PC-3 (cell line): ENCODE data around the gene RBFOX2. TPM values are rescaled to one million over a fixed set of nuclear protein-coding genes. Genes with fewer than 3 reads are reported as not detected.

Experiments used
- ATAC-seq: fragments of 200-7000 bp; cut with Tn5 transposase; 2 replicates; pipeline ENCODE4 v1.9.1; 2020; ENCODE audit warnings: mild to moderate bottlenecking, moderate library complexity
- BruUV-seq: library from RNA; stranded (reverse); fragments of 400-500 nt; replicated peaks from 2 replicates; lab custom pipeline; 2021; lab: Mats Ljungman, UMichigan
- CTCF ChIA-PET: fragments of 300-600 bp; sonication (Branson Sonifier 250); formaldehyde crosslinking; loops from one replicate; lab custom pipeline; 2022; ENCODE audit warnings: antibody characterized with exemption; lab: Charles Lee
- POLR2A ChIA-PET: fragments of 300-600 bp; sonication (Branson Sonifier 250); formaldehyde crosslinking; loops from one replicate; lab custom pipeline; 2022; ENCODE audit warnings: antibody characterized with exemption; ENCODE audit not compliant: unreplicated experiment; lab: Charles Lee
- DNase-seq: peaks from one replicate; pipeline ENCODE4 v3.0.0-alpha.2; 2015
- H2AFZ ChIP-seq: fragments of 300-600 bp; sonication (generic); 2 replicates; pipeline ENCODE4 v1.6.0; 2016; ENCODE audit warnings: antibody characterized with exemption, low read length
- H3F3A ChIP-seq: fragments of 300-600 bp; sonication (generic); one replicate; pipeline ENCODE4 v1.6.0; 2017; ENCODE audit warnings: antibody characterized with exemption, low read length, control low read depth, mild to moderate bottlenecking; ENCODE audit not compliant: unreplicated experiment
- H3K27ac ChIP-seq: fragments of 300-600 bp; sonication (generic); 2 replicates; pipeline ENCODE4 v1.5.1; 2016; ENCODE audit warnings: mild to moderate bottlenecking, low read length
- H3K27me3 ChIP-seq: fragments of 300-600 bp; sonication (generic); 2 replicates; pipeline ENCODE4 v1.6.1; 2016; ENCODE audit warnings: low read length, mixed read lengths
- H3K36me3 ChIP-seq: fragments of 300-600 bp; sonication (generic); 2 replicates; pipeline ENCODE4 v1.6.1; 2016; ENCODE audit warnings: low read depth, mixed run types, low read length, mixed read lengths
- H3K4me1 ChIP-seq: fragments of 300-600 bp; sonication (generic); 2 replicates; pipeline ENCODE4 v1.5.1; 2016; ENCODE audit warnings: low read length; ENCODE audit not compliant: insufficient read depth
- H3K4me2 ChIP-seq: fragments of 300-600 bp; sonication (generic); 2 replicates; pipeline ENCODE4 v1.6.0; 2016; ENCODE audit warnings: low read length
- H3K4me3 ChIP-seq: fragments of 300-600 bp; sonication (generic); 2 replicates; pipeline ENCODE4 v1.5.1; 2016; ENCODE audit warnings: mild to moderate bottlenecking, low read length, mixed read lengths
- H3K79me2 ChIP-seq: fragments of 300-600 bp; sonication (generic); 2 replicates; pipeline ENCODE4 v1.6.1; 2017; ENCODE audit warnings: low read length, mixed read lengths
- H3K9ac ChIP-seq: fragments of 300-600 bp; sonication (generic); 2 replicates; pipeline ENCODE4 v1.6.0; 2016; ENCODE audit warnings: mild to moderate bottlenecking, low read length
- H3K9me2 ChIP-seq: fragments of 300-600 bp; sonication (generic); replicated peaks from 2 replicates; pipeline ENCODE4 v1.6.1; 2016; ENCODE audit warnings: mixed run types, low read length, mixed read lengths
- H3K9me3 ChIP-seq: fragments of 300-600 bp; sonication (generic); 2 replicates; pipeline ENCODE4 v1.6.1; 2016; ENCODE audit warnings: low read length, mixed read lengths
- H4K20me1 ChIP-seq: fragments of 300-600 bp; sonication (generic); 2 replicates; pipeline ENCODE4 v1.6.1; 2016; ENCODE audit warnings: low read length, mixed read lengths
- CTCF ChIP-seq: fragments of 300-600 bp; sonication (generic); conservative IDR thresholded peaks from 2 replicates; pipeline ENCODE4 v1.5.1; 2017; ENCODE audit warnings: antibody characterized with exemption, low read depth, mild to moderate bottlenecking, low read length
- EZH2 ChIP-seq: fragments of 300-600 bp; sonication (generic); IDR thresholded peaks from one replicate; pipeline ENCODE4 v1.6.1; 2017; ENCODE audit warnings: antibody characterized with exemption, mild to moderate bottlenecking, low read length; ENCODE audit not compliant: unreplicated experiment
- EZH2phosphoT487 ChIP-seq: fragments of 300-600 bp; sonication (generic); IDR thresholded peaks from 2 replicates; pipeline ENCODE4 v1.6.1; 2018; ENCODE audit warnings: mild to moderate bottlenecking, antibody characterized with exemption, low read length, borderline replicate concordance
- intact Hi-C: fragments of 100-400 bp; cut with micrococcal nuclease; formaldehyde crosslinking; loops from 2 replicates; pipeline ENCODE4 v1.9.0; 2023
- total RNA-seq: library from RNA; depleted of rRNA; stranded (reverse); fragments of >200 nt; gene quantifications from 2 replicates; pipeline ENCODE4 v1.2.3, GENCODE V29; 2014

RBFOX2 gene
- total RNA-seq, 1 experiment from 2014 or later, result 75.1 TPM

GRCh38 chr22:36008131-36008530 lies 20.5 kb downstream of the RBFOX2 start:
- ChIA-PET POLR2A (no interaction called here), CTCF (no interaction called here)
- DNase-seq (no peak), ATAC-seq (no peak)
- H3K79me2 ChIP-seq, result peaks cover 92% of the 10 kb centered on the region
- H3K9me2 ChIP-seq, result no peaks in the 10 kb centered on the region
- intact Hi-C loops, result no loop called here
- no peaks in the 10 kb centered on the region for H3F3A ChIP-seq
- H3K9me3 ChIP-seq, result no peaks in the 10 kb centered on the region
- no TSS peak for BruUV-seq
- H3K27me3 ChIP-seq, result no peaks in the 10 kb centered on the region
- no peak overlapping the region for H3K4me3 ChIP-seq
- no peaks in the 10 kb centered on the region for H3K36me3 ChIP-seq
- no peak overlapping the region for H2AFZ ChIP-seq
- H3K9ac ChIP-seq, result no peak overlapping the region
- H3K4me2 ChIP-seq, result no peak overlapping the region
- no peak overlapping the region for H3K27ac ChIP-seq
- peaks cover 6% of the 10 kb centered on the region; the same call in 1 of the 2 replicates for H4K20me1 ChIP-seq
- TF ChIP-seq EZH2 (no peak), EZH2phosphoT487 (no peak), CTCF (no peak)
- H3K4me1 ChIP-seq, result no peaks in the 10 kb centered on the region; the same call in 1 of the 2 replicates

GRCh38 chr22:36003972-36004674 lies 24.5 kb downstream of the RBFOX2 start:
- POLR2A ChIA-PET, result no interaction called here
- Histone ChIP-seq H3F3A (no peaks in the 10 kb centered on the region), H3K9ac (no peak overlapping the region), H3K9me2 (no peaks in the 10 kb centered on the region), H3K36me3 (no peaks in the 10 kb centered on the region), H2AFZ (no peak overlapping the region), H3K27me3 (no peaks in the 10 kb centered on the region), H3K4me3 (no peak overlapping the region), H3K79me2 (peaks cover 79% of the 10 kb centered on the region), H3K9me3 (no peaks in the 10 kb centered on the region), H3K4me1 (no peaks in the 10 kb centered on the region; the same call in 1 of the 2 replicates), H4K20me1 (peaks cover 6% of the 10 kb centered on the region; the same call in 1 of the 2 replicates), H3K27ac (no peak overlapping the region), H3K4me2 (no peak overlapping the region)
- ATAC-seq (no peak), DNase-seq (no peak)
- no peak for TF ChIP-seq CTCF
- TF ChIP-seq EZH2, result no peak
- no TSS peak for BruUV-seq
- intact Hi-C loops, result no loop called here
- CTCF ChIA-PET, result no interaction called here

GRCh38 chr22:36002718-36003260 lies 25.8 kb downstream of the RBFOX2 start:
- H3K4me3 ChIP-seq, result no peak overlapping the region
- H4K20me1 ChIP-seq, result peaks cover 6% of the 10 kb centered on the region; the same call in 1 of the 2 replicates
- TF ChIP-seq CTCF (no peak), EZH2phosphoT487 (no peak), EZH2 (no peak)
- H3K9me2 ChIP-seq, result no peaks in the 10 kb centered on the region
- H3K4me2 ChIP-seq, result no peak overlapping the region
- no peaks in the 10 kb centered on the region for H3K27me3 ChIP-seq
- no peak overlapping the region for H2AFZ ChIP-seq
- no peak for ATAC-seq
- intact Hi-C loops, result no loop called here
- ChIA-PET CTCF (no interaction called here), POLR2A (no interaction called here)
- no TSS peak for BruUV-seq
- H3K9ac ChIP-seq, result no peak overlapping the region
- H3K4me1 ChIP-seq, result no peaks in the 10 kb centered on the region; the same call in 1 of the 2 replicates
- no peak for DNase-seq
- H3F3A ChIP-seq, result no peaks in the 10 kb centered on the region
- H3K79me2 ChIP-seq, result peaks cover 73% of the 10 kb centered on the region
- H3K9me3 ChIP-seq, result no peaks in the 10 kb centered on the region
- H3K36me3 ChIP-seq, result no peaks in the 10 kb centered on the region
- H3K27ac ChIP-seq, result no peak overlapping the region
